ENCODE data around the gene CCL17.
"Not testable (repeated sequence)": the region's sequence is repeated elsewhere in the genome, so short reads cannot be mapped to it uniquely, and the experiment has no call there.

CCL17 gene

DNA sequence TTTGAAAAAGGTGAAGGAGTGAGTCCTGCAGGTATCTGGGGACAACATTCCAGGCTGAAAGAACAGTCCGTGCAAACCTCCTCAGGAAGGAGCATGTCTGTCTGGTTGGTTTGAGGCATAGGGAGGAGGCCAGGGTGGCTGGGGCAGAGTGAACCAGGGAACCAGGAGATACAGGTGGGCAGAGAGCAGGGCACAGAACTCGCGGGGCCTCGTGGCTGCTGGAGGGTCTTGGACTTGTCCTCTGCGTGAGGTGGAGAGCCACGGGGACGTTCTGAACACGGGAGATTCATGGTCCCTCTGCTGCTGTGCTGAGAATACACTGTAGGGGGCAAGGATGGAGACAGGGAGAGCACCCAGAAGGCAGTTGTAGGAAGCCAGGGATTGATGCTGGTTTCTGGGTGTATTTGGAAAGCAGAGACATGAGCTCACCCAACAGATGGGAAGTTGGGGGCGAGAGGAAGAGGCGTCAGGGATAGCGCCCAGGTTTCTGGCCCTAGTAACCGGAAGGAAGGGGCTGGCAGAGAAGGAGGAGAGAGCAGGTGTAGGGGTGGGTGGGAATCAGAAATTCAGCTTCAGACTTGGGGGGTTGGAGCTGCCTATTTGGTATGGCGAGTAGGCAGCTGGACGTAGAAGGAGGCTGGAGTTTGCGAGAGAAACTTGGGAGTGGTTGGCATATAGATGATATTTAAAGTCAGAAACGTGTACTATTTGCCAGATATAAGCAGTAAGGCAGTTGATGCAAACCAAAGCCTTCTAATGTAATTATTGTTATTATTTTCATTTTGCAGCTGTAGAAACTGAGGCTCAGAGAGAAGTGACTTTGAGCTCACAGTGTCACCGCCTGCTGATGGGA lies at the start of gene CCL17:
TSS of gene CCL17 (plus strand) at position 803 of the 853 bp plus-strand sequence. CDS start 9,166 bp downstream, outside the sequence.
- DNase-seq = no peak

- DNase-seq = no peak
Observed at GRCh38 chr16:57355898-57356414, 48.6 kb upstream of the CCL17 start.

- no peak for DNase-seq
Observed at GRCh38 chr16:57356547-57356946, 48.0 kb upstream of the CCL17 start.

DNA sequence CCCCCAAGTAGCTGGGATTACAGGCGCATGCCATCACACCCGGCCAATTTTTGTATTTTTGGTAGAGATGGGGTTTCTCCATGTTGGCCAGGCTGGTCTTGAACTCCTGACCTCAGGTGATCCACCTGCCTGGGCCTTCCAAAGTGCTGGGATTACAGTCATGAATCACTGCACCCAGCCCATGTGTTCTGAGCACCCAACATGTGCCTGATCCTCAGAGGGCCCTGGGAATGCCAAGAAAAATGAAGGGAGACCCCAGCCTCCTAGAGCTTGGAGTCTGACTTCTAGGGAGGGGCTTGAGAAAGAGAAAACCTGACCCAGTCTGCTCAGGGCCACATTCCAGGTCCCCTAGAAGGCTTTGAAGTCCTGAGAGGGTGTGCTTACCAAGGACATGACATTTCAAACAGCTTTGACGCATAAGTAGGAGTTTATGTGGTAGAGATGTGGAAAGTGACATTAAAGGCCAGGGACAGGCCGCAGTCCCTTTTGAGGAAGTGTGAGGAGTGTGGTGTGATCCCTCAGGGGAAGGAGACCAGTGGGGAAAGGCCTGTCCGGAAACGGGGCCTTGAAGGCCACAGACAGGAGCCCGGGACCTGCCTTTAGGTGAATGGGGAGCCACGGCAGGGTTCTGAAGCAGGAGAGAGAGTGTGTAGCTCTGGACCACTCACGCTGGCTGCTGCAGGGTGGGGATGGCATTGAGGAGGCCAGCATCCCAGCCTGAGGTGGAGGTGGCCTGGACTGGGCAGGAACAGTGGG lies 47.1 kb upstream of the CCL17 start:
- no peak for DNase-seq

- no peak for DNase-seq
Observed at GRCh38 chr16:57358086-57358420, 46.5 kb upstream of the CCL17 start.

DNA sequence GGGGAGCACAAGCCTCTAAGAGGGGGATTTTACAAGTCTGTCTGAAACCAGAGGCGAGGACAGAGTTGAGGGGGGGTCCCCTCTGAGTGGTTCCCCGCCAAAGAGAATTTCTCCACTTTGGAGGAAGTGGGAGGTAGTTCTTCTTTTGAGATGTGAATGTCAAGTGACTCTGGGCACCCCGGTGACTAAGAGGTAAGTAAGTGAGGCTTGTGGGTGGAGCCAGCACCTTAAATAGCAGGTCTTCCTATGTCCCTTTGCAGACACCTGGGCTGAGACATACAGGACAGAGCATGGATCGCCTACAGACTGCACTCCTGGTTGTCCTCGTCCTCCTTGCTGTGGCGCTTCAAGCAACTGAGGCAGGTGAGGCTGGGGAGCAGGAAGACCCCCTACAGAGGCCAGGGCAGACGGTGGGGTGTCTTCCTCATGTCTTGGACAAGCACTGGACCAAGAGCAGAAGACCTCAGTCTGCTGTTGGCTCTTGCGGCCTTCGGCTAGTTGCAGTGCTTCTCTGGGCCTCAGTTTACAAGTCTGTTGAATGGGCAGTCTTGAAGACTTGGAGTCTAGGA lies 46.0 kb upstream of the CCL17 start, which contains the start of gene CCL22:
TSS of gene CCL22 (plus strand) at position 257 of the 569 bp plus-strand sequence. CDS start at position 291, 34 bp downstream.
- DNase-seq = no peak

- DNase-seq = no peak
Observed at GRCh38 chr16:57360321-57360935, 44.1 kb upstream of the CCL17 start.

DNA sequence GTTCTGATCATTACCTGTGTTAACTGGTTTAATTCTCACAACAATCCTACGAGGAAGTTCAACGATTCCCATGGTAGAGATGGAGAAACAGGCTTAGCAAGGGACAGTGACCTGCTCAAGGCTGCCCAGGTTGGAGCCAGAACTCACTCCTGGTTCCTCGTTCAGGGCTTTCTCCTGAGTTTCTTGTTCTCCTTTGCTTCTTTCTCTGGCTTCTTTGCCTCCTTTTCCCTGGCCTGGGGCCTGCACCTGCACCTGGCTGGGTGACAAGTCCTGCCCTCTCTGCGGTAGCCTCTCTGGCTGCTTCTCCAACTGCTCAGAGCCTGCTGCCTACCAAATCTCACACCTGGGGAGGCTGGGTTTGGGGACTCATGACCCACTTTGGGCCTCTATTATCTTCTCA lies 43.2 kb upstream of the CCL17 start:
- DNase-seq = no peak

DNA sequence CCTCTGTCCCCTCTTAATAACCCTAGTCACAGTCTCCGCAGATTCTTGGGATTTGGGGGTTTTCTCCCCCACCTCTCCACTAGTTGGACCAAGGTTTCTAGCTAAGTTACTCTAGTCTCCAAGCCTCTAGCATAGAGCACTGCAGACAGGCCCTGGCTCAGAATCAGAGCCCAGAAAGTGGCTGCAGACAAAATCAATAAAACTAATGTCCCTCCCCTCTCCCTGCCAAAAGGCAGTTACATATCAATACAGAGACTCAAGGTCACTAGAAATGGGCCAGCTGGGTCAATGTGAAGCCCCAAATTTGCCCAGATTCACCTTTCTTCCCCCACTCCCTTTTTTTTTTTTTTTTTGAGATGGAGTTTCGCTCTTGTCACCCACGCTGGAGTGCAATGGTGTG lies 40.4 kb upstream of the CCL17 start:
- DNase-seq = peak; percentile 20

DNA sequence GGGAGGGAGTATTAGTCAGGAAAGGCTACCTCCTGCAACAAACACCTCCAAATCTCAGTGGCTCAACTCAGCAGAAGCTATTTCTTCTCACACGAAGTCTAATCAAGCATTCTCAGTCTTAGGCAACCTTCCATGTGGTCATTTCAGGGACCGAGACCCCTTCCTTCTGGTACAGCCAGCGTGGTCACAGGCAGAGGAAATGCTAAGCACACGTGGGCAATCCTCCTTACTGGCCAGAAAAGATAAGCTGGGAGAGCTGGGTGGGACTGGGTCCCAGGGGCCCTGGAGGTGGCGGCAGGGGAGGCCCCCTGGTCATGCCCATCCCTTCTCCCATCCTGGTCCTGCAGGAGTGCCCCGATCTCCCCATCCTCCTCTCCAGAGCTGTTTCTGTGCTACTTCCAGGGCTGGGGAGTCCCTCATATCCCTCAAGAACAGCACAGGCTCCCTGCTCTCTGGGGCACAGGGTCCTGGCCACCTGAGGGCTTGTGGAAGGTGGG lies 38.0 kb upstream of the CCL17 start:
- peak; percentile 30 for DNase-seq

DNA sequence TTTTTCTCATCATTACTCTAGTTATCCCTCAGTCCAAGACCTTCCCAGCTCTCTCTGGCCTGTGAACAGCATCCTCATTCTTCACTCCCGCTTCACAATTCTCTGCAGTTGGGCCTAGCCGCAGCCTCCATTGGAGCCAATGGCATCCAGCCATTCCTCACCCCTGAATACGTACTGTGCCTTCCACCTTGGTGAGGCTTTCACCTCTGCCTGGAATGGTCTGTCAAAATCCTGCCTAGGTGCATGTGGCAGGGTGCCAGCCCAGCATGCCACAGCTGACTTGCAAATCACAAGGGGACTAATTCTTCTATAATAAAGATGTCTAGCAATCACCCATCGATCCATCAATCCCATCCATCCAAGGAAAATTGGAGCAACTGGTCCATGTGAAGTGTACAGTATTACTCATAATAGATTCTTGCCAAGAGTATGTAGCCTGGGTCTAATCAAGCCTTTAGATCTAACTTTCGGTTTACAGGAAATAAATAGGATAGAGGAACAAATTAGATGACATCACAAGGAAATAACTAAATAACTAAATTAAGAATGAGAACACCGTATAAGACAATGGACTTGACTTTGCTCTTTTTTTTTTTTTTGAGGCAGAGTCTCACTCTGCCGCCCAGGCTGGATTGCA lies 37.3 kb upstream of the CCL17 start:
- peak; percentile 28 for DNase-seq

DNA sequence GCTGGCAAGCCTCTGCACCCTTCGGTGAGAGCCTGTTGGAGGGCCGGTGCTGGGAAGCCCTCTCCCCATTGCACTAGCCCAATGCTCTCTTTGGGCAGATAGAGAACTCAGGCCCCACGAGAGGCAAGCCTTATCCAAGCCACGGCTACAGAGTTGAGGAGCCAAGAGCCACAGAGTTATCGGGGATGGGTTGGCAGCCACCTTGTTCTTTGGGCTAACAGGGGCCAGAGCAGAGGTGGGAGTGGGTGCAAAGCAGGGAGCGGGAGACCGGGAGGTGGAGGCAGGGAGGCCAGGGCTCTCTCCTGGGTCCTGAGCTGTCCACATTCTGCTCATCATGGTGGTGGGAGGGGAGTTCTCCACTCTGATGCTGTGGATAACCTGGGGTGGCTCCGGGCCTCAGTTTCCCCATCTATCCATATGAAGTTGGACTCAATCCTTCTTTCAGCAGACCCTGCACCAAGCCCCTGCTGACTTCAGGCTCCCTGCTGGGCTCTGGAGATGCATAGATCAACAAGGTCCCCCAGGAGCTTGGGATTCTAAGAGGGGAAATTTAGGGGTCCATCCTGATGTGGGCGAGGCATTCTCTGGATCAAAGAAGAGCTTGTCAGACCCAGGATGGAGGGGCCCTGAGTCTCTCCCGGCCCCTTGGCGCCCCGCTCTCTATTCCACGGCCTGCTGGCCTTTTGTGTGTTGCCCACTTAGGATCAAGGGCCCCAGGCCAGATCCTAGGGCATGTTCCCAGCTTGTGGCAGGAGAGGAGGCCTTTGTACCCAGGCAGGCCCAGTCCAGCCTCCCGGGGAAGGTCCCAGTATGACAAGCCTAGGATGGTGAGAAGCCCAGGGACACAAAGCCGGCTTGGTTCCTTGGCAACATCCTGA lies 32.8 kb upstream of the CCL17 start:
- peak; percentile 36 for DNase-seq

DNA sequence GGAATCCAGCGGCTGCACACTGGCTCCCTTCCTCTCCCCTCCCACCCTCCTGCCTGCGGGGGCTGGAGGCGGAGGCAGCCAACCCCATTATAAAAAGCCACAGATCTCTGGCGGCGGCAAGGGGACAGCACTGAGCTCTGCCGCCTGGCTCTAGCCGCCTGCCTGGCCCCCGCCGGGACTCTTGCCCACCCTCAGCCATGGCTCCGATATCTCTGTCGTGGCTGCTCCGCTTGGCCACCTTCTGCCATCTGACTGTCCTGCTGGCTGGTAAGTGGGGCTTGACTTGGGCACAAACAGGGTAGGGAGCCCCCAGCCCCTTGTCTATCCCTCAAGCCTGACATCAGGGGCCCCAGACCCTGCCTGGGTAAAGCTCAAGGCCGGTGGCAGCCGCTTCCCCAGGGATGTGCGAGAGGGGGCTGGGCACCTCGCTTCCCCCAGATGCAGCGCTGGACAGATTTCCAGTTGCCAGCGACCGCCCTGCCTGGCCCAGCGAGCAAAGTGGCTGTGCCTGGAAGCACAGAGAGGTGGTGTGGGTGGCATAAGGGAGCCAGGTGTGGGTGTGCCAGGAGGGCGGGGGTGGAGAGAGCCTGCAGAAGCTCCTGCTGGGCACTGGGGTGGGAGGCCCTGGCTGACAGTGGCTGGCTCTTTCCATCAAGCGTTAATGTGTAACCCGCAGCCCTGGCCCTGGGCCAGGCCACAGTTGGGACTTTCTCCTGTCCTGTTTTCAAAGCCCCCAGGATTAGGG lies 32.0 kb upstream of the CCL17 start, which contains the start of gene CX3CL1:
TSS of gene CX3CL1 (plus strand) at position 119 of the 745 bp plus-strand sequence. CDS start at position 198, 79 bp downstream.
- peak; percentile 77 for DNase-seq

DNA sequence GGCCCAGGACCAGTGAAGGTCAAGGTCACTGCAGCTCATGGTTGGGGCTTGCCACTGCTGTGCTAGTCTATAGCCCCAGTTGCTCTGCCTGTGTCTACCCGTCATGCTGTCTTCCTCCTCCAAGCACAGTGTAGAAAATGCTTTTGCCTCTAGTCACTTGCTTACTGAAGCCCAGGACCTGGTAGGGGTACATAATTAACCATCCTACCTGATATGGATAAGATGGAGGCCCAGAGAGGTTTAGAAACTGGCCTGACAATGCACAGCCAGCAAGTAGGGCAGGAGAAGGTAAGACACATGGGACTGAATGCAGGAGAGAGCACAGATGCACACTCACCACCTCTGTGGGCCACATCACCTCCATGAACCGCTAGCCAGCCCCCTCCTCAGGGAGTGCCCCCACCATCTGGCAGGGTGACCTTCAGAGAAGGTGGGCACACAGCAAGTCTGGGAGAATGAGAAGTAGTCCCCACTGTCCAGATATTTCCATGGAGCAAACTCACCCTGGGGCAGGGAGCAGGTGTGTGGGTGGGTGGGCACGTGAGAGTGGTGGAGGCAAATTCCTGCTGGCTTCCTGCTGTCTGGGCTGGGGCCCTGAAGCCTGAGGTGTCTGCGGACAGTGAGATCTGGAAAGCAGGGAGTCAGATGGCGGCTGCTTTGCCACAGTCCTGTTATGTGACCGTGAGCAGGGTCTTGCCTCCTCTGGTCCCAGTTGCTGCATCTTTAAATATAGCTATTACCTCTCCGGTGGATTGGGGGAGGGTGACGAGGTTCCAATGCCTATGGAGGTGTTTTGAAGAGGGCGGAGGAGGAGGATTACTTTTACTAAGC lies 31.2 kb upstream of the CCL17 start:
- no peak for DNase-seq

DNA sequence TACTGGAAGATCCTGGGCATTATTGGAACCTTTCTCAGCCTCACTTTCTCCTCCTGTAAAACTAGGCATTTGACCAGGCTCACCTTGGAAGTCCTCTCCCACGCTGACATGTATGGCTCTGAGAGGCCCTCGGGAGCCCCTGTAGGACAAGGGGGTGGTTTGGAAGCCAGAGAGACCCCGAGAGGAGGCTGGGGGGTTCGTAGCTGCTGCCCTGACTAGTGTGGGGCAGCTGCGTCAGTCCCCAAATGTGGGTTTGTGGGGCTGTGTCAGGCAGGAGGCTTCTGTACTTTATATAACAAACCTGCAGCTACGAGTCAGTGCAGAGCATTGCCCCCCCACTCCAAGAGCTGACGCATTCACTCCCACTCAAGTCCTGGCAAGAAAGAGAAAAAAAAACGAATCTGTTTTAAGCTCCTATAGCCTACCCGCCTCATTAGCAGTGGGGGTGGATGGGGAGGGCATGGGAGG lies 30.5 kb upstream of the CCL17 start:
- DNase-seq = no peak

DNA sequence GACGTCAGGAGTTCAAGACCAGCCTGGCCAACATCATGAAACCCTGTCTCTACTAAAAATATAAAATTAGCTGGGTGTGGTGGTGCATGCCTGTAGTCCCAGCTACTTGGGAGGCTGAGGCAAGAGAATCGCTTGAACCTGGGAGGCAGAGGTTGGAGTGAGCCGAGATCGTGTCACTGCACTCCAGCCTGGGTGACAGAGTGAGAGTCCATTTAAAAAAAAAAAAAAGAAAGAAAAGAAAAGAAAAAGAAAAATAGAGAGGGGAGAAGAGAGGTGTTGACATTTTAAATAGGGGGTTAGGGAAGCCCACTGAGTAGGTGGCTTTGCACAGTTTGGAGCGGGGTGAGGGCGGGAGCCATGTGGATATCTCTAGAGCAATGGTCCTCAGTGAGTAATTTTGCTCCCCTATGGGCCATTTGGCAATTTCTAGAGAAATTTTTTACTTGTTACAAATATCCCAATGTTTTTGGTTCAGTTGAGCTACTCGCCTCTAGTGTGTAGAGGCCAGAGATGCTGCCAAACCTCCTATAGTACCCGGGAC lies 29.6 kb upstream of the CCL17 start:
- DNase-seq = not testable (repeated sequence)

GRCh38 chr16:57376313-57376818 lies 28.2 kb upstream of the CCL17 start:
- DNase-seq = no peak

DNA sequence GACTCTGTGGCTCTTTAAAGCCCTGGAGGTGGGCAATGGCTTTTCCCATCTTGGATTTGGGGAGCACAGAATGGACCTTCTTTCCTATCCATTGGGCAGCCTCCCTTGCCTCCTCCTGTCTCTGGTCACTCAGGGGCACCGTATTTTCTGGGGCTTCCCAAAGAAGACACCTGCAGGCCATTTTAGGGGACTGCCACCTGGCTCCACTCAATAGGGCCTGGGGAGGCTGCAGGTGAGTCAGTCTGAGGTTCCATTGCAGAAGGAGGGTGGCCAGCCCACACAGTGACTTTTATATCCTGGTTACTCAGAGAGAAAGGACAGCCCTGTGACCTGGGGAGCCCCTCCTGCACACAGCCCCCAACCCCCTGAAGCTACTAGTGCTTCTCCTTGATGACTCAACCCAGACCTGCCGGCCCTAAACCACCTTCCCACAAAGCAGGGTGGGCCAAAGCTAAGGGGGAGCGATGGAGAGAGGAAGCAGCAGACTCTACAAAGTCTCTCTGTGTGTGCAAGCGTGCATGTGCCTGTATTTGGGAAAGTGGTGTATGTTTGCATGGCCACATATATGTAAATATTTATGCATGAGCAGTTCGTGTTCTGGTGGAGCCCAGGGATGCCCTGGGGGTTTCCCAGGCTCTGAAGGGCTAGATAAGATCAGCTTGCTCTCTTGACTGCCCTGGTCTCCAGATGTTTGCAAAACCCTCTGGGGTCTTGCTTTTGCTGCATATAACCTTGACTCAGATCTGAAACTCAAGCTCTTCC lies 27.3 kb upstream of the CCL17 start:
- DNase-seq = no peak
